Measurements from ENCODE around the gene OSBPL9.

DNA sequence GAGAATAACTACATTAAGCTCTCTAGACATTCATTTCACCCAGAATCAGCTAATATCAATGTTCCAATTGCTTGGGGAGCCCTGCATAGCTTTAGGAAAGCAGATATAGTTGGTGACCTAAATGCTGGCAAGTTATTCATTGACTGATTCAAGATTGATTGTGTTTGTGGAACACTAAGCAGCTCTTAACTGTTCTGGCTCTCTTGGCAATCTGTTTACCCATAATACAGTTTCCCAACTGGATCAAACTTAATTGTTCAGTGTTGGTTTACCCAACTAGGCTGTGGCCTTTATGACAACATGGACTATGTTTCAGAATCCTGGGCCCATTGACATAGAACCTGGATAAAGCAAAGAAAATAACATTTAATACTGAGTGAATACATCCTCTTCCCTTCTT, 178.0 kb downstream of the OSBPL9 start:
- TF ChIP-seq, protein P1, sequence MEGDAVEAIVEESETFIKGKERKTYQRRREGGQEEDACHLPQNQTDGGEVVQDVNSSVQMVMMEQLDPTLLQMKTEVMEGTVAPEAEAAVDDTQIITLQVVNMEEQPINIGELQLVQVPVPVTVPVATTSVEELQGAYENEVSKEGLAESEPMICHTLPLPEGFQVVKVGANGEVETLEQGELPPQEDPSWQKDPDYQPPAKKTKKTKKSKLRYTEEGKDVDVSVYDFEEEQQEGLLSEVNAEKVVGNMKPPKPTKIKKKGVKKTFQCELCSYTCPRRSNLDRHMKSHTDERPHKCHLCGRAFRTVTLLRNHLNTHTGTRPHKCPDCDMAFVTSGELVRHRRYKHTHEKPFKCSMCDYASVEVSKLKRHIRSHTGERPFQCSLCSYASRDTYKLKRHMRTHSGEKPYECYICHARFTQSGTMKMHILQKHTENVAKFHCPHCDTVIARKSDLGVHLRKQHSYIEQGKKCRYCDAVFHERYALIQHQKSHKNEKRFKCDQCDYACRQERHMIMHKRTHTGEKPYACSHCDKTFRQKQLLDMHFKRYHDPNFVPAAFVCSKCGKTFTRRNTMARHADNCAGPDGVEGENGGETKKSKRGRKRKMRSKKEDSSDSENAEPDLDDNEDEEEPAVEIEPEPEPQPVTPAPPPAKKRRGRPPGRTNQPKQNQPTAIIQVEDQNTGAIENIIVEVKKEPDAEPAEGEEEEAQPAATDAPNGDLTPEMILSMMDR (IDR thresholded peaks at IDR 0.05), result no peak
- no peak for TF ChIP-seq EZH2 (IDR thresholded peaks at IDR 0.05; ENCODE audit: borderline replicate concordance, insufficient read depth, low read depth, low read length, poor library complexity, severe bottlenecking)

Measured in B cell (primary cell).